ENCODE data around the gene AGL. TPM values are rescaled to one million over a fixed set of nuclear protein-coding genes. Genes with fewer than 3 reads are reported as not detected.

Gene AGL
- polyA plus RNA-seq, 3 donors: 1.2 to 3.9 (median 1.3) TPM

DNA sequence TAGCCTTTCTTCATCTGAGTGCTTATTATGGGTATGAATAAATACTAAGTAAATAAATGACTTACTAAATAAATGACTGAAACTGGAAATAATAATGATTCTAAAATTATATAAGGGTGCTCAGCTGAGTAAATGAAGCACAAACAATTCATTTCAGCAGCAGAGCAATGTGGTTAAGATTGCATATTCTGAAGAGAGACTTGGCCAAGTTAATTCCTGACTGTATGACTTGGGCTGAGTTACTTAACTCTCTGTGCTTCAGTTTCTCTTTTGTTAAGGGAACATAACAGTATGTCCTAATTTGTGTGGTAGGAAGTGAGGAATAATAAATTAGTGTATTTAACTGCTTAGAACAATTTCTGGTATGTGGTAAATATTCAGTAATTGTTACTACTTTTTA is 19.1 kb downstream of the AGL start:
- Histone ChIP-seq H3K36me3 (replicated peaks in 1 of 2; ENCODE audit: control insufficient read depth in 1 of 2, insufficient read depth in 2 of 2, low read length in 2 of 2) (peaks cover 0 to 5% of the 10 kb centered on the region in 2 donors), H3K4me3 (replicated peaks in 1 of 3; ENCODE audit: low read depth in 2 of 3, low read length in 3 of 3) (no peak overlapping the region), H3K9ac (ENCODE audit: insufficient read depth, low read length, poor library complexity, severe bottlenecking) (no peak overlapping the region), H3K27me3 (ENCODE audit: control insufficient read depth in 2 of 2, insufficient read depth in 2 of 2, low read length in 2 of 2) (no peaks in the 10 kb centered on the region), H3K4me2 (replicated peaks; ENCODE audit: extremely low read depth, low read length, poor library complexity, severe bottlenecking) (no peak overlapping the region), H2AFZ (ENCODE audit: insufficient read depth, low read depth, low read length, poor library complexity, severe bottlenecking) (no peak overlapping the region), H3K4me1 (ENCODE audit: control insufficient read depth in 1 of 2, insufficient read depth in 2 of 2, low read length in 2 of 2) (no peaks in the 10 kb centered on the region), H3K27ac (ENCODE audit: low read depth in 1 of 2, low read length in 2 of 2) (no peak overlapping the region), H3K79me2 (ENCODE audit: insufficient read depth, low read length) (no peaks in the 10 kb centered on the region), H3K9me3 (replicated peaks in 1 of 2; ENCODE audit: control insufficient read depth in 1 of 2, insufficient read depth in 1 of 2, low read length in 2 of 2) (no peaks in the 10 kb centered on the region), H4K20me1 (ENCODE audit: insufficient read depth, low read length) (no peaks in the 10 kb centered on the region)
- peaks cover 9 to 12% of the 10 kb centered on the region in 2 donors for H3K36me3 Mint-ChIP-seq
- peaks cover 0 to 2% (median 0%) of the 10 kb centered on the region in 7 donors for H3K9me3 Mint-ChIP-seq
- H3K27me3 Mint-ChIP-seq (ENCODE audit: low read depth in 3 of 3): no peaks in the 10 kb centered on the region
- no peak overlapping the region for H3K4me3 Mint-ChIP-seq
- H3K4me1 Mint-ChIP-seq: peaks cover 7% of the 10 kb centered on the region
- DNase-seq: no peak
- intact Hi-C loops (cut with micrococcal nuclease): no loop called here
- H3K27ac Mint-ChIP-seq: peak overlapping the region in 2 of 7 donors; percentile 31 to 38
- TF ChIP-seq, protein P1, sequence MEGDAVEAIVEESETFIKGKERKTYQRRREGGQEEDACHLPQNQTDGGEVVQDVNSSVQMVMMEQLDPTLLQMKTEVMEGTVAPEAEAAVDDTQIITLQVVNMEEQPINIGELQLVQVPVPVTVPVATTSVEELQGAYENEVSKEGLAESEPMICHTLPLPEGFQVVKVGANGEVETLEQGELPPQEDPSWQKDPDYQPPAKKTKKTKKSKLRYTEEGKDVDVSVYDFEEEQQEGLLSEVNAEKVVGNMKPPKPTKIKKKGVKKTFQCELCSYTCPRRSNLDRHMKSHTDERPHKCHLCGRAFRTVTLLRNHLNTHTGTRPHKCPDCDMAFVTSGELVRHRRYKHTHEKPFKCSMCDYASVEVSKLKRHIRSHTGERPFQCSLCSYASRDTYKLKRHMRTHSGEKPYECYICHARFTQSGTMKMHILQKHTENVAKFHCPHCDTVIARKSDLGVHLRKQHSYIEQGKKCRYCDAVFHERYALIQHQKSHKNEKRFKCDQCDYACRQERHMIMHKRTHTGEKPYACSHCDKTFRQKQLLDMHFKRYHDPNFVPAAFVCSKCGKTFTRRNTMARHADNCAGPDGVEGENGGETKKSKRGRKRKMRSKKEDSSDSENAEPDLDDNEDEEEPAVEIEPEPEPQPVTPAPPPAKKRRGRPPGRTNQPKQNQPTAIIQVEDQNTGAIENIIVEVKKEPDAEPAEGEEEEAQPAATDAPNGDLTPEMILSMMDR (IDR thresholded peaks at IDR 0.05): no peak

DNA sequence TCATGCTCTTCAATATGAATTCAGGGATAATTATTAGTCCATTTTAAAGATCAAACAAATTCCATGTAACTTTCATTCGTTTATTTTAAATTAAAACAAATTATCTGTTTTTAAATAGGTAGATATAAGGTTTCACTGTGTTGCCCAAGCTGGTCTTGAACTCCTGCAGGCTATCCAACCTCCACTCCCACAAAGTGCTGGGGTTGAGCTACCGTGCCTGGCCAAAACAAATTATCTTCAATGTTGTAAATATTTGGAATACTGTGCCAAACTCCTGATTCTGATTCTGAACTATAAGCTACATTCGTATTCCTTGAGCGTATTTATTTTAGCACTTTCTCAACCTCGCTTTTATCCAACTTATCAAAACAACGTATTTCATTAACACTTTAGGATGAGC is 19.6 kb downstream of the AGL start:
- TF ChIP-seq, protein P1 (IDR thresholded peaks at IDR 0.05): no peak
- peaks cover 0 to 4% of the 10 kb centered on the region in 2 donors for H3K36me3 ChIP-seq (replicated peaks in 1 of 2; ENCODE audit: control insufficient read depth in 1 of 2, insufficient read depth in 2 of 2, low read length in 2 of 2)
- no CpG with 5 or more reads among the region's 6 CpGs for WGBS (ENCODE audit: insufficient coverage)

More for the DNA sequence above, 19.6 kb downstream of the AGL start:
- Histone ChIP-seq H3K4me1 (ENCODE audit: control insufficient read depth in 1 of 2, insufficient read depth in 2 of 2, low read length in 2 of 2) (no peaks in the 10 kb centered on the region), H3K27me3 (ENCODE audit: control insufficient read depth in 2 of 2, insufficient read depth in 2 of 2, low read length in 2 of 2) (no peaks in the 10 kb centered on the region), H4K20me1 (ENCODE audit: insufficient read depth, low read length) (no peaks in the 10 kb centered on the region), H3K27ac (ENCODE audit: low read depth in 1 of 2, low read length in 2 of 2) (no peak overlapping the region), H3K4me3 (replicated peaks in 1 of 3; ENCODE audit: low read depth in 2 of 3, low read length in 3 of 3) (no peak overlapping the region), H3K9ac (ENCODE audit: insufficient read depth, low read length, poor library complexity, severe bottlenecking) (no peak overlapping the region), H2AFZ (ENCODE audit: insufficient read depth, low read depth, low read length, poor library complexity, severe bottlenecking) (no peak overlapping the region), H3K9me3 (replicated peaks in 1 of 2; ENCODE audit: control insufficient read depth in 1 of 2, insufficient read depth in 1 of 2, low read length in 2 of 2) (no peaks in the 10 kb centered on the region), H3K79me2 (ENCODE audit: insufficient read depth, low read length) (no peaks in the 10 kb centered on the region), H3K4me2 (replicated peaks; ENCODE audit: extremely low read depth, low read length, poor library complexity, severe bottlenecking) (no peak overlapping the region)
- Mint-ChIP-seq H3K36me3 (peaks cover 5 to 10% of the 10 kb centered on the region in 2 donors), H3K9me3 (peaks cover 0 to 2% (median 0%) of the 10 kb centered on the region in 7 donors), H3K27me3 (ENCODE audit: low read depth in 3 of 3) (no peaks in the 10 kb centered on the region), H3K4me3 (no peak overlapping the region), H3K27ac (no peak overlapping the region), H3K4me1 (peaks cover 7% of the 10 kb centered on the region)
- no peak for DNase-seq
- intact Hi-C loops (cut with micrococcal nuclease): no loop called here

Measured in CD14-positive monocyte (primary cell).